Measurements from ENCODE around the gene DGKQ.

DNA sequence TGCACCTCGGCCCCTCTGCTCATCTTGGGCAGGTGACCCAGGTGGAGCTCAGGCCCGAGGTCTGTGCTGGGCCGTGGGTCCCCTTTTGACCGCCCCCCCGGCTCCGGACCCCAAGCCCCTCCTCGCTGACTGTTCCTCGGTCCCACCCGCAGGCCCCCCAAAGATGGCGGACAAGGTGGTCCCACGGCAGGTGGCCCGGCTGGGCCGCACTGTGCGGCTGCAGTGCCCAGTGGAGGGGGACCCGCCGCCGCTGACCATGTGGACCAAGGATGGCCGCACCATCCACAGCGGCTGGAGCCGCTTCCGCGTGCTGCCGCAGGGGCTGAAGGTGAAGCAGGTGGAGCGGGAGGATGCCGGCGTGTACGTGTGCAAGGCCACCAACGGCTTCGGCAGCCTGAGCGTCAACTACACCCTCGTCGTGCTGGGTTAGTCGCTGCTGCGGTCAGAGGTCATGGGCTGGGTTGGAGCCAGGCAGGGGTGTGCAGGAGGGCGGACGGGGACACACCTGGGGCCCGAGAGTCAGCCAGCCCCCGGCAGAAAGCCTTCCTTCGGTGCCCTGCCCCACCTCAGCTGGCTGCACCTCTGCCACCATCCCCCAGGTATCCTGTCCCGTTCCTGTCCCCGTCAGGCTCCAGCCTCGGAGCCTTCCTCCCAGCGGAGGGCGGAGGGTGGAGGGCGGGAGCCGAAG, 48.8 kb upstream of the DGKQ start:
- TF ChIP-seq, protein P1, sequence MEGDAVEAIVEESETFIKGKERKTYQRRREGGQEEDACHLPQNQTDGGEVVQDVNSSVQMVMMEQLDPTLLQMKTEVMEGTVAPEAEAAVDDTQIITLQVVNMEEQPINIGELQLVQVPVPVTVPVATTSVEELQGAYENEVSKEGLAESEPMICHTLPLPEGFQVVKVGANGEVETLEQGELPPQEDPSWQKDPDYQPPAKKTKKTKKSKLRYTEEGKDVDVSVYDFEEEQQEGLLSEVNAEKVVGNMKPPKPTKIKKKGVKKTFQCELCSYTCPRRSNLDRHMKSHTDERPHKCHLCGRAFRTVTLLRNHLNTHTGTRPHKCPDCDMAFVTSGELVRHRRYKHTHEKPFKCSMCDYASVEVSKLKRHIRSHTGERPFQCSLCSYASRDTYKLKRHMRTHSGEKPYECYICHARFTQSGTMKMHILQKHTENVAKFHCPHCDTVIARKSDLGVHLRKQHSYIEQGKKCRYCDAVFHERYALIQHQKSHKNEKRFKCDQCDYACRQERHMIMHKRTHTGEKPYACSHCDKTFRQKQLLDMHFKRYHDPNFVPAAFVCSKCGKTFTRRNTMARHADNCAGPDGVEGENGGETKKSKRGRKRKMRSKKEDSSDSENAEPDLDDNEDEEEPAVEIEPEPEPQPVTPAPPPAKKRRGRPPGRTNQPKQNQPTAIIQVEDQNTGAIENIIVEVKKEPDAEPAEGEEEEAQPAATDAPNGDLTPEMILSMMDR (IDR thresholded peaks at IDR 0.05): no peak
- TF ChIP-seq POLR2A (IDR thresholded peaks at IDR 0.05): no peak
- TF ChIP-seq POLR2AphosphoS5 (IDR thresholded peaks at IDR 0.05): no peak
- no peak for TF ChIP-seq EP300 (IDR thresholded peaks at IDR 0.05; ENCODE audit: low read depth)

Measured in transverse colon (tissue), 4 donors.